Effector memory CD8-positive, alpha-beta T cell (primary cell): ENCODE measurements around the gene STAB2.
A peak's percentile ranks its signal among the peaks of the same experiment; 100 is the strongest.

Experiments
- ATAC-seq: fragments of 150-1000 bp; cut with Tn5 transposase; replicated peaks from 2 replicates; pipeline ENCODE4 v1.10.0; 2021; ENCODE audit warnings: mild to moderate bottlenecking, moderate library complexity
- DNase-seq, 3 experiments: peaks; one replicate each; pipeline ENCODE4 v3.0.0; 2021
- H3K27ac Mint-ChIP-seq, 2 donors: one replicate each; pipeline ENCODE4 v1.8.0; 2022; ENCODE audit warnings: mild to moderate bottlenecking in 2 of 2, mixed read lengths in 2 of 2, moderate library complexity in 2 of 2
- H3K27me3 Mint-ChIP-seq, 2 donors: one replicate each; pipeline ENCODE4 v1.8.0; 2022; ENCODE audit warnings: mixed read lengths in 2 of 2
- H3K36me3 Mint-ChIP-seq: one replicate; pipeline ENCODE4 v1.8.0; 2022; ENCODE audit warnings: mild to moderate bottlenecking, moderate library complexity, mixed read lengths; ENCODE audit not compliant: insufficient read depth
- H3K4me1 Mint-ChIP-seq, 2 donors: one replicate each; pipeline ENCODE4 v1.8.0; 2022; ENCODE audit warnings: low read depth in 2 of 2, mixed read lengths in 2 of 2
- H3K4me3 Mint-ChIP-seq, 2 donors: one replicate each; pipeline ENCODE4 v1.8.0; 2022; ENCODE audit warnings: mild to moderate bottlenecking in 2 of 2, mixed read lengths in 2 of 2, moderate library complexity in 2 of 2
- H3K9me3 Mint-ChIP-seq, 2 donors: one replicate each; pipeline ENCODE4 v1.8.0; 2022; ENCODE audit warnings: mixed read lengths in 2 of 2

STAB2 gene

GRCh38 chr12:103560604-103561101 lies 26.4 kb upstream of the STAB2 start:
- Mint-ChIP-seq H3K27ac (no peak overlapping the region), H3K27me3 (peaks cover 39 to 56% of the 10 kb centered on the region in 2 donors), H3K4me3 (no peak overlapping the region), H3K36me3 (no peaks in the 10 kb centered on the region), H3K4me1 (no peaks in the 10 kb centered on the region), H3K9me3 (peaks cover 8 to 12% of the 10 kb centered on the region in 2 donors)
- ATAC-seq (no peak), DNase-seq (no peak)

GRCh38 chr12:103561174-103561573 lies 25.9 kb upstream of the STAB2 start:
- Mint-ChIP-seq H3K36me3 (no peaks in the 10 kb centered on the region), H3K4me1 (no peaks in the 10 kb centered on the region), H3K27ac (no peak overlapping the region), H3K4me3 (no peak overlapping the region), H3K9me3 (peaks cover 8 to 16% of the 10 kb centered on the region in 2 donors), H3K27me3 (peaks cover 36 to 54% of the 10 kb centered on the region in 2 donors)
- ATAC-seq, result no peak
- no peak for DNase-seq

GRCh38 chr12:103566398-103566797 lies 20.7 kb upstream of the STAB2 start:
- H3K36me3 Mint-ChIP-seq, result no peaks in the 10 kb centered on the region
- DNase-seq (no peak), ATAC-seq (no peak)
- no peak overlapping the region for H3K4me3 Mint-ChIP-seq
- H3K27me3 Mint-ChIP-seq, result peaks cover 61 to 63% of the 10 kb centered on the region in 2 donors
- H3K27ac Mint-ChIP-seq, result no peak overlapping the region
- H3K9me3 Mint-ChIP-seq, result peaks cover 11 to 16% of the 10 kb centered on the region in 2 donors
- H3K4me1 Mint-ChIP-seq, result no peaks in the 10 kb centered on the region

GRCh38 chr12:103569278-103569677 lies 17.8 kb upstream of the STAB2 start:
- H3K27ac Mint-ChIP-seq, result no peak overlapping the region
- H3K9me3 Mint-ChIP-seq, result peaks cover 10 to 16% of the 10 kb centered on the region in 2 donors
- no peak overlapping the region for H3K4me3 Mint-ChIP-seq
- DNase-seq (no peak), ATAC-seq (no peak)
- no peaks in the 10 kb centered on the region for H3K4me1 Mint-ChIP-seq
- H3K36me3 Mint-ChIP-seq, result no peaks in the 10 kb centered on the region
- peaks cover 53 to 71% of the 10 kb centered on the region in 2 donors for H3K27me3 Mint-ChIP-seq

GRCh38 chr12:103571286-103571685 lies 15.8 kb upstream of the STAB2 start:
- Mint-ChIP-seq H3K4me3 (no peak overlapping the region), H3K9me3 (peaks cover 0 to 3% of the 10 kb centered on the region in 2 donors), H3K27me3 (peaks cover 62 to 87% of the 10 kb centered on the region in 2 donors), H3K27ac (no peak overlapping the region), H3K4me1 (peaks cover 7 to 9% of the 10 kb centered on the region in 2 donors), H3K36me3 (no peaks in the 10 kb centered on the region)
- no peak for ATAC-seq
- DNase-seq, result no peak

- Mint-ChIP-seq H3K4me1 (peaks cover 7 to 9% of the 10 kb centered on the region in 2 donors), H3K27me3 (peaks cover 61 to 82% of the 10 kb centered on the region in 2 donors), H3K9me3 (peaks cover 0 to 3% of the 10 kb centered on the region in 2 donors), H3K27ac (no peak overlapping the region), H3K36me3 (no peaks in the 10 kb centered on the region), H3K4me3 (no peak overlapping the region)
- DNase-seq (no peak), ATAC-seq (no peak)
These were observed 14.6 kb upstream of the STAB2 start for GRCh38 chr12:103572312-103573045.

- no peak overlapping the region for H3K27ac Mint-ChIP-seq
- ATAC-seq (no peak), DNase-seq (no peak)
- H3K27me3 Mint-ChIP-seq, result peaks cover 54 to 75% of the 10 kb centered on the region in 2 donors
- H3K4me1 Mint-ChIP-seq, result peaks cover 7 to 9% of the 10 kb centered on the region in 2 donors
- no peaks in the 10 kb centered on the region for H3K36me3 Mint-ChIP-seq
- H3K9me3 Mint-ChIP-seq, result peaks cover 0 to 3% of the 10 kb centered on the region in 2 donors
- no peak overlapping the region for H3K4me3 Mint-ChIP-seq
These were observed 13.9 kb upstream of the STAB2 start for GRCh38 chr12:103573185-103573584.

- Mint-ChIP-seq H3K4me1 (peaks cover 7 to 9% of the 10 kb centered on the region in 2 donors), H3K27me3 (peaks cover 41 to 49% of the 10 kb centered on the region in 2 donors), H3K36me3 (no peaks in the 10 kb centered on the region), H3K27ac (no peak overlapping the region), H3K9me3 (no peaks in the 10 kb centered on the region), H3K4me3 (no peak overlapping the region)
- DNase-seq (no peak), ATAC-seq (no peak)
These were observed 8.1 kb upstream of the STAB2 start for GRCh38 chr12:103578926-103579325.

- ATAC-seq (no peak), DNase-seq (no peak)
- no peak overlapping the region for H3K27ac Mint-ChIP-seq
- no peaks in the 10 kb centered on the region for H3K9me3 Mint-ChIP-seq
- H3K27me3 Mint-ChIP-seq, result peaks cover 40 to 49% of the 10 kb centered on the region in 2 donors
- peaks cover 6% of the 10 kb centered on the region in 2 donors for H3K4me1 Mint-ChIP-seq
- H3K4me3 Mint-ChIP-seq, result no peak overlapping the region
- no peaks in the 10 kb centered on the region for H3K36me3 Mint-ChIP-seq
These were observed 7.0 kb upstream of the STAB2 start for GRCh38 chr12:103580026-103580425.

- Mint-ChIP-seq H3K27ac (no peak overlapping the region), H3K27me3 (peaks cover 43 to 47% of the 10 kb centered on the region in 2 donors), H3K4me3 (no peak overlapping the region), H3K9me3 (no peaks in the 10 kb centered on the region), H3K36me3 (no peaks in the 10 kb centered on the region), H3K4me1 (no peaks in the 10 kb centered on the region)
- ATAC-seq, result no peak
- DNase-seq, result no peak
These were observed 4.1 kb upstream of the STAB2 start for GRCh38 chr12:103583008-103583407.

- Mint-ChIP-seq H3K36me3 (no peaks in the 10 kb centered on the region), H3K27me3 (peaks cover 29 to 34% of the 10 kb centered on the region in 2 donors), H3K9me3 (no peaks in the 10 kb centered on the region), H3K4me3 (no peak overlapping the region), H3K27ac (peak overlapping the region in 1 of 2 donors; percentile 64), H3K4me1 (no peaks in the 10 kb centered on the region)
- DNase-seq, result no peak
- no peak for ATAC-seq
These were observed 941 bp upstream of the STAB2 start for GRCh38 chr12:103586132-103586531.

- H3K4me3 Mint-ChIP-seq, result no peak overlapping the region
- ATAC-seq (no peak), DNase-seq (no peak)
- H3K27me3 Mint-ChIP-seq, result peaks cover 23 to 25% of the 10 kb centered on the region in 2 donors
- no peaks in the 10 kb centered on the region for H3K36me3 Mint-ChIP-seq
- H3K4me1 Mint-ChIP-seq, result no peaks in the 10 kb centered on the region
- H3K27ac Mint-ChIP-seq, result no peak overlapping the region
- H3K9me3 Mint-ChIP-seq, result no peaks in the 10 kb centered on the region
These were observed 1.6 kb downstream of the STAB2 start for GRCh38 chr12:103588680-103589079.

- H3K9me3 Mint-ChIP-seq, result no peaks in the 10 kb centered on the region
- DNase-seq, result no peak
- no peak for ATAC-seq
- H3K4me1 Mint-ChIP-seq, result no peaks in the 10 kb centered on the region
- no peak overlapping the region for H3K27ac Mint-ChIP-seq
- peaks cover 19 to 21% of the 10 kb centered on the region in 2 donors for H3K27me3 Mint-ChIP-seq
- H3K36me3 Mint-ChIP-seq, result no peaks in the 10 kb centered on the region
- no peak overlapping the region for H3K4me3 Mint-ChIP-seq
These were observed 2.4 kb downstream of the STAB2 start for GRCh38 chr12:103589517-103589916.

- DNase-seq, result no peak
- no peaks in the 10 kb centered on the region for H3K4me1 Mint-ChIP-seq
- H3K36me3 Mint-ChIP-seq, result no peaks in the 10 kb centered on the region
- ATAC-seq, result no peak
- H3K27ac Mint-ChIP-seq, result no peak overlapping the region
- H3K27me3 Mint-ChIP-seq, result peaks cover 16 to 18% of the 10 kb centered on the region in 2 donors
- no peaks in the 10 kb centered on the region for H3K9me3 Mint-ChIP-seq
- H3K4me3 Mint-ChIP-seq, result no peak overlapping the region
These were observed 3.2 kb downstream of the STAB2 start for GRCh38 chr12:103590271-103590670.
